Psoas muscle (tissue), 8 donors: ENCODE measurements around the gene PLA2G2E. TPM values are rescaled to one million over a fixed set of nuclear protein-coding genes. Genes with fewer than 3 reads are reported as not detected.

ENCODE experiments used
- ATAC-seq, 4 donors: fragments of 200-7000 bp; cut with Tn5 transposase; one replicate each; pipeline ENCODE4 v1.9.1; 2020; ENCODE audit warnings: moderate library complexity in 3 of 4, mild to moderate bottlenecking in 2 of 4
- DNase-seq, 2 donors: peaks; one replicate each; pipeline ENCODE4 v3.0.0-alpha.2; 2020
- H3K27ac ChIP-seq: fragments of 200-600 bp; one replicate; pipeline ENCODE4 v1.8.0; 2022
- H3K27me3 ChIP-seq, 3 donors: fragments of 200-600 bp in 1 of 3; one replicate each; pipeline versions ENCODE4 v1.6.1 to v1.8.0; 2013 to 2022; ENCODE audit warnings: low read length in 2 of 3, mild to moderate bottlenecking in 2 of 3, moderate library complexity in 1 of 3; ENCODE audit not compliant: insufficient read depth in 3 of 3
- H3K36me3 ChIP-seq, 2 donors: fragments of 200-600 bp in 1 of 2; one replicate each; pipeline versions ENCODE4 v1.6.1 to v1.8.0; 2013 to 2022; ENCODE audit warnings: low read depth in 1 of 2, mild to moderate bottlenecking in 1 of 2, moderate library complexity in 1 of 2; ENCODE audit not compliant: insufficient read depth in 1 of 2
- H3K4me1 ChIP-seq: fragments of 200-600 bp; one replicate; pipeline ENCODE4 v1.8.0; 2022
- H3K4me3 ChIP-seq: fragments of 200-600 bp; one replicate; pipeline ENCODE4 v1.8.0; 2022; ENCODE audit warnings: mild to moderate bottlenecking
- H3K9me3 ChIP-seq: fragments of 200-600 bp; one replicate; pipeline ENCODE4 v1.8.0; 2022
- CTCF ChIP-seq: fragments of 200-600 bp; IDR thresholded peaks from one replicate; pipeline ENCODE4 v1.8.0; 2022; ENCODE audit warnings: antibody characterized with exemption
- WGBS, 3 donors: extraction: QIAGEN DNeasy Blood & Tissue Kit; methylation state at CpG; one replicate each; pipeline versions ENCODE4 v1.1.6 to v1.1.7; 2013; 5-methylcytosine and 5-hydroxymethylcytosine counted together
- intact Hi-C, 2 donors: fragments of 100-400 bp; cut with DNase I; formaldehyde crosslinking; loops; one replicate each; pipeline versions ENCODE4 v1.11.0 to v1.14.2; 2022
- polyA plus RNA-seq, 3 donors: library from polyadenylated mRNA; stranded (reverse); fragments of 200-250 nt; gene quantifications; one replicate each; pipeline ENCODE4 v1.2.3, GENCODE V29; 2013
- total RNA-seq, 4 donors: library from RNA; stranded (reverse); fragmentation: NEBNext Ultra II Directional in 2 of 4; extraction: Animal tissue kit (Norgen Biotek cat#: 25700) in 2 of 4; gene quantifications; one replicate each; pipeline versions ENCODE4 v1.2.1 to v1.2.4, GENCODE V29; 2021 to 2023
- donor health status: healthy with polysubstance abuse.
- donor health status: DM: no; HTN: no; CAD: no; lungs with moderate emphysema.
- donor health status: Bipolar disorder and iron deficiency.
- donor health status: healthy.
- donor health status: DM: yes; HTN: yes; CAD: no.
- donor health status: DM: no; HTN: no; CAD: no.
- donor health status: DM: no; HTN: no; CAD: no.
- donor health status: DM: yes; HTN: yes; CAD: no.

The PLA2G2E gene
- total and polyA plus RNA-seq, 7 donors = not detected

DNA sequence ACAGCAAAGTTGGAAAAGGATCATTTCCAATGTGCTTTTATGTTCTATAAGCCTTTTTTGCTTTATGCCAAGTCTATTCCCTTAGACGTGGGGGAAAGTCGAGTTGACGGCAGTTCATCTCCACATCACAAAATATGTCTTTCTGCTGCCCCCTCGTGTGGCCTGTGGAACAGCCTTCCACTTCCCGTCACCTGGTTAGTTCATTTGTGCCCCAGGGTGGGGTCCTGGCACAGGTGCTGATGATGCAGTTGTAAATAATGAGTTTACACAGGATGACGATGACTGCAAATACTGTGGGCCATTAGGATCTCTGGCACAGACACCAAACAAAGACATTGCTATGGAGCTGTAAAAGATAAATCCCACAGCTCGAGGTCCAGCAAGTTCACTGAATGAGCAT, 51.2 kb downstream of the PLA2G2E start:
- no peak overlapping the region for H3K27ac ChIP-seq
- H3K4me3 ChIP-seq = no peak overlapping the region
- no peaks in the 10 kb centered on the region for H3K36me3 ChIP-seq
- 29 to 51% (median 43%) methylated on average over 7 of the region's 7 CpGs for WGBS, 3 donors
- H3K9me3 ChIP-seq = no peaks in the 10 kb centered on the region
- DNase-seq (no peak), ATAC-seq (peak in 1 of 4 donors; percentile 46)
- H3K27me3 ChIP-seq = peaks cover 0 to 22% (median 0%) of the 10 kb centered on the region in 3 donors
- TF ChIP-seq CTCF = no peak
- intact Hi-C loops = no loop called here
- no peaks in the 10 kb centered on the region for H3K4me1 ChIP-seq

Other genes with a start within 250 kb of the PLA2G2E start
- 1 to 10 TPM; 2.3 to 4.8 (median 3.4) TPM for gene TMCO4, start 123.7 kb downstream of the PLA2G2E start, total RNA-seq
- gene TMCO4, start 123.7 kb downstream of the PLA2G2E start, polyA plus RNA-seq = 1 to 10 TPM; 2.6 to 3.6 (median 3.2) TPM
- gene RNF186, start 108.3 kb downstream of the PLA2G2E start, total RNA-seq = not detected
- under 1 TPM in 1 of 3 donors, not detected in 2; 0.08 TPM for gene RNF186, start 108.3 kb downstream of the PLA2G2E start, polyA plus RNA-seq
- 1 to 10 TPM; 5.0 to 6.7 (median 6.0) TPM for gene OTUD3, start 41.2 kb downstream of the PLA2G2E start, total RNA-seq
- gene OTUD3, start 41.2 kb downstream of the PLA2G2E start, polyA plus RNA-seq = 1 to 10 TPM; 2.3 to 7.6 (median 6.1) TPM
- 10 to 100 TPM in 3 of 4 donors, 1 to 10 TPM in 1; 9.6 to 77.2 (median 22.7) TPM for gene PLA2G2A, start 56.0 kb upstream of the PLA2G2E start, total RNA-seq
- gene PLA2G2A, start 56.0 kb upstream of the PLA2G2E start, polyA plus RNA-seq = 100 to 1,000 TPM; 139 to 152 (median 139) TPM
- 1 to 10 TPM in 2 of 4 donors, not detected in 2; 1.1 to 1.2 TPM for gene PLA2G5, start 146.6 kb upstream of the PLA2G2E start, total RNA-seq
- under 1 TPM; 0.43 to 0.53 (median 0.46) TPM for gene PLA2G5, start 146.6 kb upstream of the PLA2G2E start, polyA plus RNA-seq
- not detected for gene PLA2G2D, start 195.9 kb upstream of the PLA2G2E start, total RNA-seq
- gene PLA2G2D, start 195.9 kb upstream of the PLA2G2E start, polyA plus RNA-seq = not detected
- not detected for gene PLA2G2F, start 215.7 kb upstream of the PLA2G2E start, total RNA-seq
- gene PLA2G2F, start 215.7 kb upstream of the PLA2G2E start, polyA plus RNA-seq = under 1 TPM in 1 of 3 donors, not detected in 2; 0.03 TPM